Lower leg skin (tissue), 4 donors: ENCODE results near the gene MOB3A. TPM values are rescaled to one million over a fixed set of nuclear protein-coding genes. Genes with fewer than 3 reads are reported as not detected.

Experiments used
- DNase-seq, 2 donors: peaks; one replicate each; pipeline ENCODE4 v3.0.0-alpha.2; 2019; ENCODE audit warnings: low spot score in 2 of 2
- H3K4me3 ChIP-seq: fragments of 200-600 bp; sonication (generic); 2 replicates; pipeline ENCODE4 v1.5.1; 2017; ENCODE audit warnings: mild to moderate bottlenecking, low read depth; ENCODE audit not compliant: poor library complexity, severe bottlenecking
- POLR2A ChIP-seq, 2 donors: fragments of 450-650 bp; IDR thresholded peaks; one replicate each; pipeline ENCODE4 v1.6.1; 2016 to 2017; ENCODE audit warnings: antibody characterized with exemption in 2 of 2, mild to moderate bottlenecking in 1 of 2, moderate library complexity in 1 of 2
- WGBS, 2 donors: methylation state at CpG; one replicate each; pipeline ENCODE4 v1.1.5; 2018; 5-methylcytosine and 5-hydroxymethylcytosine counted together
- intact Hi-C: fragments of 100-400 bp; cut with DNase I; formaldehyde crosslinking; loops from one replicate; pipeline ENCODE4 v1.15.0; 2023; ENCODE audit warnings: low total_unique reads
- total RNA-seq, 4 donors: library from RNA; depleted of rRNA; stranded (reverse); fragments of >200 nt; gene quantifications; one replicate each; pipeline ENCODE4 v1.1.0, GENCODE V29; 2016
- TF ChIP-seq, protein P1 (sequence below), 3 donors: fragments of 450-650 bp; IDR thresholded peaks; one replicate each; pipeline ENCODE4 v1.5.1; 2016; ENCODE audit warnings: antibody characterized with exemption in 3 of 3, mild to moderate bottlenecking in 3 of 3, moderate library complexity in 2 of 3

The MOB3A gene
- 10 to 100 TPM; 26.4 to 46.0 (median 34.5) TPM for total RNA-seq

- intact Hi-C loops, result no loop called here
- peak within 1 kb of the TSS; percentile 59 for H3K4me3 ChIP-seq
- DNase-seq, result peak in 1 of 2 donors; percentile 98
- peak in 1 of 2 donors; percentile 55 for TF ChIP-seq POLR2A (IDR thresholded peaks at IDR 0.05)
- TF ChIP-seq, protein P1, sequence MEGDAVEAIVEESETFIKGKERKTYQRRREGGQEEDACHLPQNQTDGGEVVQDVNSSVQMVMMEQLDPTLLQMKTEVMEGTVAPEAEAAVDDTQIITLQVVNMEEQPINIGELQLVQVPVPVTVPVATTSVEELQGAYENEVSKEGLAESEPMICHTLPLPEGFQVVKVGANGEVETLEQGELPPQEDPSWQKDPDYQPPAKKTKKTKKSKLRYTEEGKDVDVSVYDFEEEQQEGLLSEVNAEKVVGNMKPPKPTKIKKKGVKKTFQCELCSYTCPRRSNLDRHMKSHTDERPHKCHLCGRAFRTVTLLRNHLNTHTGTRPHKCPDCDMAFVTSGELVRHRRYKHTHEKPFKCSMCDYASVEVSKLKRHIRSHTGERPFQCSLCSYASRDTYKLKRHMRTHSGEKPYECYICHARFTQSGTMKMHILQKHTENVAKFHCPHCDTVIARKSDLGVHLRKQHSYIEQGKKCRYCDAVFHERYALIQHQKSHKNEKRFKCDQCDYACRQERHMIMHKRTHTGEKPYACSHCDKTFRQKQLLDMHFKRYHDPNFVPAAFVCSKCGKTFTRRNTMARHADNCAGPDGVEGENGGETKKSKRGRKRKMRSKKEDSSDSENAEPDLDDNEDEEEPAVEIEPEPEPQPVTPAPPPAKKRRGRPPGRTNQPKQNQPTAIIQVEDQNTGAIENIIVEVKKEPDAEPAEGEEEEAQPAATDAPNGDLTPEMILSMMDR (IDR thresholded peaks at IDR 0.05), result peak in 1 of 3 donors; percentile 48
- WGBS, 2 donors, result 0 to 1% methylated on average over 33 to 56 of the region's 56 CpGs
These were observed at the start of gene MOB3A for GRCh38 chr19:2096034-2096479. TSS of gene MOB3A (minus strand) at chr19:2096326. CDS start at chr19:2078560, 17,766 bp downstream.

DNA sequence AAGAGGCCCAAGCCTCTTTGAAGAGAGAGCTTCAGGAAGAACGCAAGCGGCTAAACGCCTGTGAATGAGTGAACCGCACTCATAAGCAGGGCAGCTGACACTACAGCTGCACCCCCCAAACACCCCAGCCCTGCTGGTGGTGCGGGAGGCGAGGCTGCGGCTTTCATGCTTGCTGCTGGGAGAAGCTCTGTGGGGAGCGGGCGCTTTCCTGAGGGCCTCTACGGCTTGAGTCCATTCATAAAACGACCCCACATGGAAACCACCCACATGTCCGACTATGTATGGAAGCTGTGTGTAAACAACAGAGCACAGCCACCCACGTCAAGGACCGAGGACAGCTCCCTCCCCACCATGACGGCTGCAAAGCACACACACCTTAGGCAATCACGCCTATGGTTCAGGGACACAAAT, 49.7 kb upstream of the MOB3A start:
- intact Hi-C loops, result loop anchor here (10.0 kb wide), 1 partner anchor 259 kb away; no protein-coding TSS in a partner anchor
- 75% methylated on average over 16 of the region's 16 CpGs for WGBS, 2 donors
- TF ChIP-seq, protein P1 (IDR thresholded peaks at IDR 0.05), result no peak
- no peak overlapping the region for H3K4me3 ChIP-seq
- no peak for DNase-seq

GRCh38 chr19:2144190-2144589, 48.1 kb upstream of the MOB3A start:
- no peak for TF ChIP-seq POLR2A (IDR thresholded peaks at IDR 0.05)
- TF ChIP-seq, protein P1 (IDR thresholded peaks at IDR 0.05), result no peak
- H3K4me3 ChIP-seq, result no peak overlapping the region
- DNase-seq, result no peak
- intact Hi-C loops, result loop anchor here (10.0 kb wide), 1 partner anchor 261 kb away; no protein-coding TSS in a partner anchor
- 94 to 96% methylated on average over 14 to 15 of the region's 15 CpGs for WGBS, 2 donors

- DNase-seq, result no peak
- intact Hi-C loops, result loop anchor here (10.0 kb wide), 1 partner anchor 262 kb away; no protein-coding TSS in a partner anchor
- H3K4me3 ChIP-seq, result no peak overlapping the region
- TF ChIP-seq POLR2A (IDR thresholded peaks at IDR 0.05), result no peak
- TF ChIP-seq, protein P1 (IDR thresholded peaks at IDR 0.05), result no peak
- 94 to 98% methylated on average over 15 of the region's 15 CpGs for WGBS, 2 donors
These were observed 46.2 kb upstream of the MOB3A start for GRCh38 chr19:2142173-2142829.

DNA sequence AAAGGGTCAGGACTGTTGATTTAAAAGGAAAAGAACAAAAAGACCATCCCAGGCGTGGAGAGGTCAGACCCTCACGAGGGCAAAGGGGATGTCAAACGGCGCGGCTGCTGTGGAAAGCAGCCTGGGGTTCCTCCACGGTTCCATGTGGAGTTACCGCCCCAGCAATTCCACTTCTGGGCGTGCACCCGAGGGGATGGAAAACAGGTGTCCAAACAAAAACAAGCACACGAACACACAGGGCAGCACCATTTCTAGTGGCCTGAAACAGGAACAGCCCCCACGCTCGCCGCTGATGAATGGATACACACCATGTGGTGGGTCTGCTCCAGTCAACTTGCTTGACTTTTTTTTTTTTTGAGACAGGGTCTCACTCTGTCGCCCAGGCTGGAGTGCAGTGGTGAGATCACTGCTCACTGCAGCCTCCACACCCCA, 44.0 kb upstream of the MOB3A start:
- intact Hi-C loops, result loop anchor here (10.0 kb wide), 1 partner anchor 265 kb away; no protein-coding TSS in a partner anchor
- H3K4me3 ChIP-seq, result no peak overlapping the region
- DNase-seq, result no peak
- WGBS, 2 donors, result 82 to 84% methylated on average over 14 of the region's 14 CpGs
- TF ChIP-seq, protein P1 (IDR thresholded peaks at IDR 0.05), result no peak
- no peak for TF ChIP-seq POLR2A (IDR thresholded peaks at IDR 0.05)
